HG03135 (cell line): ENCODE results near the gene FRS2.

Source experiments
- ATAC-seq: cut with Tn5 transposase; IDR thresholded peaks from one replicate; pipeline ENCODE4 v1.9.1; 2021; ENCODE audit warnings: mild to moderate bottlenecking, moderate library complexity; ENCODE audit not compliant: unreplicated experiment

Gene FRS2

DNA sequence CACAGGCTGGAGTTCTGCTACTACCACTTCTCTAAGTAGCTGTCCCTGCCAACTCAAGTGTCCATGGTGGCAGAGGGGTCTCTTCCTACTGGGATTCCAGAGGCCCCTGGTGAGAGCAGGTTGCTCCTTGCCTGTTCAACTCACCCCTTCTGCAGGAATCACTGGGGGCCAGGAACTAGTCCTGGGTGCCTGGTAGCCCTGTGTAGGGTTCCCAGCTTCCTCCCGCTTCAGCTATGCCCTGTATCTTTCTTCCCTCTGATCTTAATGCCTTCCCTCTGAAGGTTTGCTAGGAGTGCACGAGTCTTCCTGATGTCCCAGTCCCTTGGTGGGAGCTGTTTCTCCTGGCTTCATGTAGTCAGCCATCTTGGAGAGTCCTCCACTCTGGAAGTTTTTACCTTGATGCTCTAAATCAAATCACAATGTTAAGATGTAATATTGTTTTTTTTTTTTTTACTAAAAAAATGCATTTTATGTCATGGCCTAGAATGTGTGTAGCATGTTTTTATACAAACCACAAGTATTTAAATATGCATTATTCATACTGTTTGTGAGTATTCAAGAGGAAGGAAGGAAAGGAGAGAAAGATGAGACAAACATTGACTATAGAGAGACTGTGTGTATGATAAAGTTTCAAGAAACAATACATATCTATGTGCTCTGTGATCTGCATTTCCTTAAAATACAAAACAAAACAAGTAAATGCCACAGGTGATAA lies 54.7 kb downstream of the FRS2 start:
- no peak for ATAC-seq

DNA sequence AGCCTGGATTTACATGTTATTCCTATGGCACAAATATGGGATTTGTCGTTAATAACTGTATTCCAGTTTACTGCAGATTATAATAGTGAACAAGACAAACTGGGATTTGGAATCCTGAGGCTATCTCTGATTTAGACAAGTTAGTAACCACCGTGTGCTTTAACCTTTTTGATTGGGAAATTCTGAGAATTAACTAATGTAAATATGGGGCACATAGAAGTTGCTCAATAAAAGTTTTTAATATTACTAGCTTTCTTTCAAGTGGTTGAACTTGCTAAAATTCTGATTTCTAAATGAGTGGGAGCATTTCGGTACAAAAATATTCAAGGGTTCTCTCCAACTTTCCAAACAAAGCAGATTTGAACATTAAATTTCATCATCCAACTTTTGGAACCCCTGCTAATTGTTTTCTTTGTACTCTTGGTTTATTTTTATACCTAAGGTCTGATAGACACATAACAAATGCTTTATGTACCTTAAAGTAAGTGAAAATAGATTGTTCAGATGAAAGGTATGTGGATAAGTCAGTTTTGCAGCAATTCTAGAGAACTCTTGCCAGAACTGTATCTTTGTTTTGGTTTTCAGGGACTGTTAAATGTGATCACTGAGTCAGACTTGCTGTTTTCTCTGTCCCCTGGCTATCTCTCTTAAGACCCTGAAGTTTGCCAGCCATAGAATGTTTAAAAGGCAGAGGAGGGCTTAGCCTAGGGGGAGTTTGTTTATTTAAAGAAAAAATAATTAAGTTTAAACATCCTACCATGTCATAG lies 57.5 kb downstream of the FRS2 start:
- ATAC-seq, result no peak

DNA sequence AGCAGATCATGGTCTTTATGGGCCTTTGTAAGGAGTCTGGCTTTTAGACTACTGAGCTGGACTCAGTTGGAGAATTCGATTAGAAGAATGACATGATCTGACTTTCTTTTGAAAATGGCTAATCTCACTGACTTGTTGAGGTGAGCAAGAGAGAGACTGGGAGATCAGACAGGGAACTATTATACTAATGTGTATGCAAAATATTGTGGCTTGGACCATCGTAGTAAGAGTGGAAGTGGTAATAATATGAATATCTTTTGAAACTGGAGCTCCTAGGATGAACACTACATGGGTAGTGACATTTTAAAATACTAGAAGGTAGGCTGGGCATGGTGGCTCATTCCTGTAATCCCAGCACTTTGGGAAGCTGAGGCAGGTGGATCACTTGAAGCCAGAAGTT lies 58.8 kb downstream of the FRS2 start:
- no peak for ATAC-seq

GRCh38 chr12:69533844-69534243 lies 63.7 kb downstream of the FRS2 start:
- no peak for ATAC-seq

DNA sequence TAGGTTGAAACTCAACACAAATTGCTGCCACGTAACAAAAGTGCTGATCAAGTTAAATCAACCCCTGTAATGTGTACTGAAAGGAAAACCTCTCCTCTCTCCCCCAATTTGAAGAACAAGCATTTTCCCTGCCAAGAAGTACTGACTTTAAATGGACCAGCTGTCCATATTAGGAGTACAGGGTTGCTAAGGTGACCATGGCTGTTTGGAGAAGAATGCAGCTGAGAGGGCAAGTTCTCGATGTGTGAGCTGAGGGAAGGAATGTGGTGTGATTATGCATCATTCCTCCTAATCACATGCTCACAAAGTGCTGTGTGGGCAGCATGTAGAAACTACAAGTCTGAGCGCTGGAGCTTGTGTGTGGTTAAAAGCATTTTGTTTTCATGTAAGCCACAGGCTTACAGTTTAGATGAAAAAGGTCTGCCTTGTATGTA lies 64.2 kb downstream of the FRS2 start:
- peak; percentile 92 for ATAC-seq

GRCh38 chr12:69540987-69541386 lies 70.8 kb downstream of the FRS2 start:
- ATAC-seq, result no peak

DNA sequence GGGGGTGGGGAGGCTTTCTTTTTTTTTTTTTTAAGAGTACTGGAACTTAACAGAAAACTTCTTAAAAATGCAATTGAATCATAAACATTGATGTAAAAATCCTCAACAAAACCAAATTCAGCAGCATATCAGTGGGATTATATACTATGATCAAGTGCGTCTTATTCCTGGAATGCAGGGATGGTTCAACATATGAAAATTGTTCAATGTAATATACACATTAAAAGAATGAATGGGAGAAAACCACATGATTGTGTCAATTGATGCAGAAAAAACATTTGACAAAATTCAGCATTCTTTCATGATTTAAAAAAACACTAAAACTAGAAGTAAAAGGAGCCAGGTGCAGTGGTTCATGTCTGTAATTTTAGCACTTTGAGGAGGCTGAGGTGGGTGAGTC lies 73.9 kb downstream of the FRS2 start:
- ATAC-seq, result no peak

DNA sequence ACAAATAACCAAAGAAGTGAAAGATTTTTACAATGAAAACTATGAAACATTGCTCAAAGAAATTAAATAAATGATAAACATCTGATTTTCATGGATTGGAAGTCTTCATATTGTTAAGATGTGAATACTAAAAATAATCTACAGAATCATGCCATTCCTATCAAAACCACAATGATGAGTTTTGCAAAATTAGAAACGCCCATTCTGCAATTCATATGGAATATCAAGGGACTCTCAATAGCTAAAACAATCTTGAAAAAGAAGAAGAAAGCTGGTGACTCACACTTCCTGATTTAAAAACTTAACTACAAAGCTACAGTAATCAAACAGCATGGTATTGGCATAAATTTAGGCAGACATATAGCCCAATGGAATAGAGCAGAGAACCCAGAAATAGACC lies 74.9 kb downstream of the FRS2 start:
- ATAC-seq, result no peak

DNA sequence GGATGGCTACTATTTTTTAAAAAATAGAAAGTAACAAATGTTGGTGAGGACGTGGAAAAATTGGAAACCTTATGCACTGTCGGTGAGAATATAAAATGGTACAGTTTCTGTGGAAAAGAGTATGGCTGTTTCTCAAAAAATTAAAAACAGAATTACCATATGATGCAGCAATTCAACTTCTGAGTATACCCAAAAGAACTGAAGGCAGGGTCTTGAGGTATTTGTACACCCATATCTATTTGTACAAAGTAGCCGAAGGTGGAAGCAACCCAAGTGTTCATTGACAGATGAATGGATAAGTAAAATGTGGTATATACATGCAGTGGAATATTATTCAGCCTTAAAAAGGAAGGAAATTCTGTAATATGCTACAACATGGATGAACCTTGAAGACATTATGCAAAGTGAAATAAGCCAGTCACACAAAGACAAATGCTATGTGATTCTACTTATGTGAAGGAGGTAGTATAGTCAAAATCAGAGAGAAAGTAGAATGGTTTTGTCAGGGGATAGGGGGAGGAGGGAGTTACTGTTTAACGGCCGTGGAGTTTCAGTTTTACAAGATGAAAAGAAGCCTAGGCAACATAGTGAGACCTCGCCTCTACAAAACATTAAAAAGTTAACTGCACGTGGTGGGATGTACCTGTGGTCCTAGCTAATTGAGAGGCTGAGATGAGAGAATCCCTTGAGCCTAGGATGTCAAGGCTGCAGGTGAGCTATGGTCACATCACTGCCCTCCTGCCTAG lies 76.7 kb downstream of the FRS2 start:
- peak; percentile 87 for ATAC-seq

- no peak for ATAC-seq
Observed at GRCh38 chr12:69548687-69549086, 78.5 kb downstream of the FRS2 start.

GRCh38 chr12:69550569-69551350 lies 80.6 kb downstream of the FRS2 start:
- no peak for ATAC-seq

GRCh38 chr12:69553628-69554248 lies 83.5 kb downstream of the FRS2 start:
- ATAC-seq, result no peak

- no peak for ATAC-seq
Observed at GRCh38 chr12:69555461-69555860, 85.3 kb downstream of the FRS2 start.

GRCh38 chr12:69556383-69556782 lies 86.2 kb downstream of the FRS2 start:
- no peak for ATAC-seq

DNA sequence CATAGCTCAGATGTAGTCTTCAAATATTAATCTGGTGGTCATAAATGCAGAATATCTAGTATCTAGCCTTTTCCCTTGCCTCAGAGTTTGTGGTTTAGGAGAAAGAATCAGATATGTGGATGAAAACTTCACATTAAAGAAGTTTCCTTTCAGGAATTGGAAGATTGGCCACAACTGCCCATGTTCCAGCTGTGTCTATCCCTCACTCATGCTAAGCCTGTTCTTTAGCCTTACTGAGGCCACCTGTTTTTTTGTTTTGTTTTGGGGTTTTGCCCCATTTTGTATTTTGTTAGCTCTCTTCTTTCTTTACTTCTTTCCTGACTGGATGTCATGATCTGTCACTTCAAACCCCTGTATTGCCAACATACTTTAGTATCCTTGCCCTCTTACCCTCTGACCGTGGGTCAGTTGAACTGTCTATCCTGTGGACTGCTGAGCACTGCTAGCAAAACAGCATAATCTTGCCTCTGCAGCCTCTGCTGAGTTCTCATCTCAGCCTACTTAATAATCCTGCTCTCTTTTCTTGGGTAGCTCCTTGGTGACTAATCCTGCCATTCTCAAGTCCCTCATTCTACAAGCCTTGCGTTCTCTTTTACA lies 93.1 kb downstream of the FRS2 start:
- no peak for ATAC-seq

- ATAC-seq, result no peak
Observed at GRCh38 chr12:69566603-69567002, 96.4 kb downstream of the FRS2 start.

GRCh38 chr12:69569236-69569635 lies 99.0 kb downstream of the FRS2 start:
- no peak for ATAC-seq

- no peak for ATAC-seq
Observed at GRCh38 chr12:69570000-69570516, 99.9 kb downstream of the FRS2 start.

DNA sequence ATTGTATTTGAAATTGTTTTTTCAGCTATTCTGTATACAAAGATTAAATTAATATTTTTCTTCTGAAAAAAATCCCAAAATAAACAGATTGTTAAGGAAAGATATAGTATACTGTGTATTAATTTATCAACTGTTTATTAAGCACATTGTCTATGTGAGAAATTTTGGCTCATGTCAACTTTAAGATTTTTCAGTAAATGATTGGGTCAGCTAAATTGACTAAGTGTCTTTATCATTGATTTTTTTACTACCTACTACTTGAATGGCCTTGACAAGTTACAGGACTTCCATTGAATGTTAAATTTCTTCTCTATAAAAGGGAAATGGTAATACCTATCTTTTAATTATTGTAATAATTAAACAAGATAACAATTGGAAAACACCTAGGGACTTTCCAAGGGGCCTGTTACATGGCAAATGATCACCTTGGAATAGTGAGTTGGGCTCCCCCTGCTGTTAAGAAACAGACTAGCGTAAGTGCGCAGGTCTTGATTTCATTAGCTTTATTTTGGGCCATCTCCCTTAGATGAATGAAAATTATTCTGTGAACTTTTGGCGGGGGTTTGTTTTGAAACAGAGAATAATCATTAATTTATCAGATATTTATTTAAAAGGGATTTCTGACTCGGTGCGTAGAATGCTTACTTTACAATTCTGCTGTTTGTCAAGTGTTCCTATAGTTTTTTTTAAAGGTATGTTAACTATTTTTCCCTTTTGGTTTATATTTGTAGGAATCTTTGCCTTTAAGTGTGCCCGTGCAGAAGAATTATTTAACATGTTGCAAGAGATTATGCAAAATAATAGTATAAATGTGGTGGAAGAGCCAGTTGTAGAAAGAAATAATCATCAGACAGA lies 100.6 kb downstream of the FRS2 start:
- no peak for ATAC-seq
